ENCODE measurements around the gene PDE4B. TPM values are rescaled to one million over a fixed set of nuclear protein-coding genes. Genes with fewer than 3 reads are reported as not detected.
"Not testable (repeated sequence)": the region's sequence is repeated elsewhere in the genome, so short reads cannot be mapped to it uniquely, and the experiment has no call there.

Gene PDE4B
- total RNA-seq, 1 donor = 51.0 TPM

DNA sequence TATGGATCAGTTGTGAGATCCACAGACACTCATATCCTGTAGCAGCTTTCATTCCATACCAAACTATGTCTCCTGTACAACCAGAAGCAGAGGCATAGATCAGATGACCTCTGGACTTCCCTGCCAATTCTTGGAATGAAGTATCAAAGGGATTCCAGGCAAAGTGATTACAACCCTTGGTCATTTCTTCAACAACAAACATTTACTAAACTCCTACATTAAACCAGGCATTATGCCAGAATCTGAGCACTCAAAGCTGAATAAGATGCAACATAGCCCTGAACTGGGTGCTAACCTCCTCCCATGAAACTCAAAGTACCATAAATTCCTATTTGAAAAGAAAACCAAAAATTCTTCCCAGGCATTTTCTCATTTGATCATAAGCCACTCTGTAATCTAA is 620.0 kb downstream of the PDE4B start:
- TF ChIP-seq, protein P1, sequence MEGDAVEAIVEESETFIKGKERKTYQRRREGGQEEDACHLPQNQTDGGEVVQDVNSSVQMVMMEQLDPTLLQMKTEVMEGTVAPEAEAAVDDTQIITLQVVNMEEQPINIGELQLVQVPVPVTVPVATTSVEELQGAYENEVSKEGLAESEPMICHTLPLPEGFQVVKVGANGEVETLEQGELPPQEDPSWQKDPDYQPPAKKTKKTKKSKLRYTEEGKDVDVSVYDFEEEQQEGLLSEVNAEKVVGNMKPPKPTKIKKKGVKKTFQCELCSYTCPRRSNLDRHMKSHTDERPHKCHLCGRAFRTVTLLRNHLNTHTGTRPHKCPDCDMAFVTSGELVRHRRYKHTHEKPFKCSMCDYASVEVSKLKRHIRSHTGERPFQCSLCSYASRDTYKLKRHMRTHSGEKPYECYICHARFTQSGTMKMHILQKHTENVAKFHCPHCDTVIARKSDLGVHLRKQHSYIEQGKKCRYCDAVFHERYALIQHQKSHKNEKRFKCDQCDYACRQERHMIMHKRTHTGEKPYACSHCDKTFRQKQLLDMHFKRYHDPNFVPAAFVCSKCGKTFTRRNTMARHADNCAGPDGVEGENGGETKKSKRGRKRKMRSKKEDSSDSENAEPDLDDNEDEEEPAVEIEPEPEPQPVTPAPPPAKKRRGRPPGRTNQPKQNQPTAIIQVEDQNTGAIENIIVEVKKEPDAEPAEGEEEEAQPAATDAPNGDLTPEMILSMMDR (IDR thresholded peaks at IDR 0.05; ENCODE audit: insufficient read depth, low read depth, low read length) = no peak
- peak; percentile 62 for DNase-seq (ENCODE audit: low read depth)
- H3K4me3 ChIP-seq (ENCODE audit: low read depth, low read length) = no peak overlapping the region

DNA sequence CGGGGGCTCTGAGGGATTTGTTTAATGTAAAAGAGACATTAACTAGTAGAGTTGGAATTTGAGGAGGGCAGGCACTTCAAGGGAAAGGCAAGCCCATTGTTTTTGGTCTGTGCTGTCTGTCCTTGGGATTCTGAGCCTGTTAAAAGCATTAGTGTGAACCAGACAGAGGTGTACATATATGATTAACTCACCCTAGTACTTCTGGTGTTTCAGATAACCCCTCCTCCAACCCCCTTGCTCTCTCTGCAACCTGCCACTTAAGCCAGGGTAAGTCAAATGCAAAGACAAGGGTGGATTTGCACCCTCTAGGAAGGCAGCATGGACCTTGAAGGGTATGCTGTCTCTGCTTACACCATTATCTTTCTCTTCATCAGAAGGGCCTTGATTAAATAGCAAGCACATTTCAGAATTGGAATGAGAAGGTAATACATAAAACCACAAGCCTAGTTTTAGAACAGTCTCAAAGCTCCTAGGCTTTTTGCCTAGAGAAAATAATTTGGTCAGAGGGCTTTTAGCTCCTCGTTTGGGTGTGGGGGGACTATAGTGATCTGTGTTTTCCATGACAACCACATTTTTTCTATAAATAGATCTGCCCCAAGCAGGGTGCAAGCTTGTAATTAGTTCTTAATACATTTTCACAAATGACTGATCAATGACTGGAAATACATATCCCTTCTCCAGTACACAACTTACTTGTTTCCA is 620.6 kb downstream of the PDE4B start:
- TF ChIP-seq, protein P1 (IDR thresholded peaks at IDR 0.05; ENCODE audit: insufficient read depth, low read depth, low read length) = no peak
- DNase-seq (ENCODE audit: low read depth) = no peak
- no peak overlapping the region for H3K4me3 ChIP-seq (ENCODE audit: low read depth, low read length)

DNA sequence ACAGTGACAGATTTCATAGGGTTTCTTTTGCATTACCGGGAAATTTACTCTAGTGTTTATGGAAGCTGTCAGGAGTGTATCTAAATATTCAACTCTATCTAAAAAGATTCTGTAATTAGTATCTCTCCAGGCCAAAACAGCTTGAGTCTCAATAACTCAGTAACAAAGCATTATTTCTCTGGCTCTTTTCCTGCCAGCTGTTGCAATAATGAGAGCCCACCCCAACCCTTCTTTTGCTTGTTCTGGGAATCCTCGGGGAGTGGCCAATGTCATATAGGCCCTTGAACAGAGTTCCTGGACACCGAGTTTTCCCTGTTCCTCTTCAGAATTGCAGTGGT is 621.1 kb downstream of the PDE4B start:
- DNase-seq (ENCODE audit: low read depth) = no peak
- no peak overlapping the region for H3K4me3 ChIP-seq (ENCODE audit: low read depth, low read length)
- TF ChIP-seq, protein P1 (IDR thresholded peaks at IDR 0.05; ENCODE audit: insufficient read depth, low read depth, low read length) = no peak

DNA sequence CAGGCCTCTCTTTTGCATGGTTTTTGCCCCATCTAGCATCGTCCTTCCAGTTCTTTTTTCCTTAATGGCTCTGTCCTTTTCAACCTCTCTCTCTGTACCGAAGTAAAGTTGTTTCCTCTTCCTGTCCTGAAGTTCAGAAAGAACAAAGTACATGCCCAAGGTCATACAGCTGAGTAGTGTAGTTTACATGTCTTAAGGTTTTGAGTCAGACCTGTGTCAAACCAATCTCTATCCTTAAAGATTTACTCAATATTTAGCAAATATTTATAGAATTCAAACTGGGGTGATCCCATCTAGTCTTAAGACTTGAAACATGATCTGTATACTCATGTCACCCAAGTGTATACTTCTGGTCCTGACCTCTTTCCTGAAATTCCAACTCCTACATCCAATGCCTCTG is 622.6 kb downstream of the PDE4B start:
- H3K4me3 ChIP-seq (ENCODE audit: low read depth, low read length) = no peak overlapping the region
- DNase-seq (ENCODE audit: low read depth) = no peak
- TF ChIP-seq, protein P1 (IDR thresholded peaks at IDR 0.05; ENCODE audit: insufficient read depth, low read depth, low read length) = no peak

DNA sequence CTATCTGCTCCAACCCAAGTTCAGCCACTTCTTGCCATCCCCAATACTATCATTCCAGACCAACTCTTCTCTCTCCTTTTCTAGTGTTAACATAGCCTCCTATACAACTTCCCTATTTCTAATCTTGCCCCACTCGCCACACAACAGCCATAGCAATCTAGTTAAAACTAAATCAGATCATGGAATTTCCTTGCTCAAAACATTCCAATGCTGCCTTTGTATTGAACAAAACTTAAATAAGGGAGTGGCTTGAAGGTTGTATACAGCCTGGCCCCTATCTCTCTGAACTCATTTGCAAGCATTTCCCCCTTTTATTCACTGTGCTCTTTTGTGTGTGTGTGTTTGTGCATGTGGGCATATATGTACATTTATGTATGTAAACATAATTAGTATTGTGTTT is 623.2 kb downstream of the PDE4B start:
- DNase-seq (ENCODE audit: low read depth) = no peak
- no peak overlapping the region for H3K4me3 ChIP-seq (ENCODE audit: low read depth, low read length)
- TF ChIP-seq, protein P1 (IDR thresholded peaks at IDR 0.05; ENCODE audit: insufficient read depth, low read depth, low read length) = no peak

DNA sequence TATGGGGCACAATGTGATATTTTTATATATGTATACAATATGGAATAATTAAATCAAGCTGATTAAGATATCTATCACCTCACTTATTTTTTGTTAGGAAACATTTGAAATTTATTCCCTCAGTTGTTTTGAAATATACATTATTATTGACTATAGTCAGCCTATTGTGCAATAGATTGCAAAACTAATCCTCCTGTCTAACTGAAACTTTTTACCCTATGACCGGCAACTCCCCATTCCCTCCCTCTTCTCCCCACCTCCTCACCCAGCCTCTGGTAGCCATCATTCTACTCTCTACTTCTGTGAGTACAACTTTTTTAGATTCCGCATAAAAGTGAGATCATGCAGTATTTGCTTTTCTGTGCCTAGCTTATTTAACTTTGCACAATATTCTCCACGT is 623.6 kb downstream of the PDE4B start:
- TF ChIP-seq, protein P1 (IDR thresholded peaks at IDR 0.05; ENCODE audit: insufficient read depth, low read depth, low read length) = no peak
- no peak overlapping the region for H3K4me3 ChIP-seq (ENCODE audit: low read depth, low read length)
- DNase-seq (ENCODE audit: low read depth) = peak; percentile 67

DNA sequence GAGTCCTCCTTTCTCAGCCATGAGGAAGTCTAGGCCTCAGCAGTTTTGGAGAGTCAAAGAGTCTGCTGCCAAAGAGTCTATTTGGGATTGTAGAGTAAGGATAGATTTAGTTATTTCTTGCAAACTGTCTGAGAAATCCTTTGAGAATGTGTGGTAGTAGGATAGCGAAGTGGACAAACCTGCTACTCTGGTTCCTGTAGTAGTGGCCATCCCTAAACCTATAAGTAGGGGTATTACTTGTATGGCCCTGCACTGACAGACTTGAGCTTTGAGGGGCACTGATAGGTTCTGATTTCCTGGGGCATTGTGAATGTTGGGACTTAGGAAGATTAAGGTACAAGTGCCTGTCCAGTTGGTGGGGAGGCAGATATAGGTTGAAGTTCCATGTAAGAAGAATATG is 625.3 kb downstream of the PDE4B start:
- H3K4me3 ChIP-seq (ENCODE audit: low read depth, low read length) = no peak overlapping the region
- DNase-seq (ENCODE audit: low read depth) = no peak
- TF ChIP-seq, protein P1 (IDR thresholded peaks at IDR 0.05; ENCODE audit: insufficient read depth, low read depth, low read length) = no peak

DNA sequence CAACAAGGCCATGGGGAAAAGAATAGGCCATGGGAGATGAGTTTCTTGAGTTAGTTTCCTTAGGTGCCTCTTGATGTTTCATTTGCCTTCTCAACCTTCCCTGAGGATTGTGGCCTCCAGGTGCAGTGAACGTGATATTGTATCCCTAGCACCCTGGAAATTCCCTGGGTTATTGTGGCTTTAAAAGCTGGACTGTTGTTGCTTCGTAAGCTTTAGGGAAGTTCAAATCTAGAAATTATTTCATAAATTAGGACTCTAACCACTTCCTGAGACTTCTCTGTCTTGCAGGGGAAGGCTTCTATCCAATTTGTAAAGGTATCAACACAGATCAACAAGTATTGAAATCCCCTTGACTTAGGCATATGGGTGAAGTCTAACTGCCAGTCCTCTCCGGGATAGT is 627.5 kb downstream of the PDE4B start:
- H3K4me3 ChIP-seq (ENCODE audit: low read depth, low read length); DNase-seq (ENCODE audit: low read depth): not testable (repeated sequence)

DNA sequence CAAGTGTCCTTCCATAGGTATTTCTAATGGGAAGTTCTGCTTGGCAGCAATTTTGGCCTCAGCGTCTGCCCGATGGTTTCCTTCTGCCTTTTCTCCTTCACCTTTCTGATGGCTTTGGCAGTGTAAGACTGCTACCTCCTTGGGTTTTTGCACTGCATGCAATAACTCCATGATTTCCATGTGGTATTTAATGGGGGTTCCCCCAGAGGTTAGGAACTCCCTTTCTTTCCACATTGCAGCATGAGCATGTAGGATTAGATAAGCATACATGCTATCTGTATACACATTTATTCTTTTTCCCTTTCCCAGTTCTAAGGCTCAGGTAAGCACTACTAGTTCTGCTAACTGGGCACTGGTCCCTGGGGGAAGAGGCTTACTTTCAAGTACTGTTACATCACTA is 628.2 kb downstream of the PDE4B start:
- H3K4me3 ChIP-seq (ENCODE audit: low read depth, low read length); DNase-seq (ENCODE audit: low read depth): not testable (repeated sequence)

Data from fibroblast of villous mesenchyme (primary cell).